B cell (primary cell): ENCODE results near the gene DGKA. TPM values are rescaled to one million over a fixed set of nuclear protein-coding genes. Genes with fewer than 3 reads are reported as not detected.

Source experiments
- ATAC-seq: fragments of 200-7000 bp; cut with Tn5 transposase; one replicate; pipeline ENCODE4 v1.10.0; 2021; ENCODE audit warnings: low read depth, mild to moderate bottlenecking, moderate number of reproducible peaks, moderate library complexity
- CTCF ChIA-PET: fragments of 350-600 bp; sonication (Branson Sonifier 250); formaldehyde crosslinking; loops from one replicate; lab custom pipeline; 2021; ENCODE audit warnings: antibody characterized with exemption, inconsistent platforms; lab: Charles Lee
- POLR2A ChIA-PET: fragments of 350-600 bp; sonication (Branson Sonifier 250); formaldehyde crosslinking; loops from one replicate; lab custom pipeline; 2021; ENCODE audit warnings: antibody characterized with exemption; lab: Charles Lee
- DNase-seq: peaks from one replicate; pipeline ENCODE4 v3.0.0; 2013
- H2AFZ ChIP-seq: 2 replicates; pipeline ENCODE4 v1.6.1; 2012; ENCODE audit warnings: mild to moderate bottlenecking, low read depth, low read length; ENCODE audit not compliant: insufficient read depth, poor library complexity, severe bottlenecking
- H3K27ac ChIP-seq, 2 donors: 1 replicate in 1 of 2; 2 replicates in 1 of 2; pipeline ENCODE4 v1.5.1; 2012 to 2013; ENCODE audit warnings: low read length in 2 of 2, mild to moderate bottlenecking in 2 of 2, moderate library complexity in 1 of 2
- H3K27me3 ChIP-seq, 4 experiments: fragments of 200-600 bp in 1 of 4; sonication (generic) in 1 of 4; replicated peaks in 1 of 4; 1 replicate in 2 of 4; 2 replicates in 2 of 4; pipeline versions ENCODE4 v1.6.1 to v1.7.0; 2013 to 2016; ENCODE audit warnings: low read length in 3 of 4, mild to moderate bottlenecking in 2 of 4, mixed read lengths in 1 of 4, moderate library complexity in 1 of 4; ENCODE audit not compliant: insufficient read depth in 4 of 4, control insufficient read depth in 3 of 4; ENCODE audit errors: control extremely low read depth in 1 of 4
- H3K36me3 ChIP-seq, 2 experiments: replicated peaks in 1 of 2; 1 replicate in 1 of 2; 2 replicates in 1 of 2; pipeline versions ENCODE4 v1.6.1 to v1.7.1; 2013; ENCODE audit warnings: low read length in 1 of 2; ENCODE audit not compliant: insufficient read depth in 2 of 2, control insufficient read depth in 1 of 2; ENCODE audit errors: control extremely low read depth in 1 of 2, extremely low read depth in 1 of 2
- H3K4me1 ChIP-seq, 2 donors: fragments of 200-600 bp in 1 of 2; sonication (generic) in 1 of 2; 1 replicate in 1 of 2; 2 replicates in 1 of 2; pipeline versions ENCODE4 v1.5.1 to v1.6.1; 2013 to 2017; ENCODE audit warnings: low read length in 2 of 2; ENCODE audit not compliant: control insufficient read depth in 2 of 2, insufficient read depth in 2 of 2
- H3K4me2 ChIP-seq: replicated peaks from 2 replicates; pipeline ENCODE3; 2012; ENCODE audit warnings: mild to moderate bottlenecking, low read depth, low read length; ENCODE audit not compliant: poor library complexity, severe bottlenecking
- H3K4me3 ChIP-seq, 5 experiments: fragments of 200-600 bp in 1 of 5; sonication (generic) in 1 of 5; 1 replicate in 3 of 5; 2 replicates in 2 of 5; pipeline versions ENCODE4 v1.5.1 to v1.7.0; 2011 to 2016; ENCODE audit warnings: low read length in 4 of 5, mild to moderate bottlenecking in 4 of 5, low read depth in 2 of 5, control low read depth in 1 of 5, moderate library complexity in 1 of 5; ENCODE audit not compliant: insufficient read depth in 1 of 5; ENCODE audit errors: control extremely low read depth in 1 of 5, extremely low read depth in 1 of 5
- H3K79me2 ChIP-seq: fragments of 200-600 bp; sonication (generic); one replicate; pipeline ENCODE4 v1.6.0; 2016; ENCODE audit warnings: low read length; ENCODE audit not compliant: control insufficient read depth, insufficient read depth
- H3K9ac ChIP-seq: fragments of 200-600 bp; sonication (generic); 2 replicates; pipeline ENCODE4 v1.6.1; 2017; ENCODE audit warnings: mild to moderate bottlenecking, low read length, moderate library complexity
- H3K9me3 ChIP-seq, 3 donors: one replicate each; pipeline versions ENCODE4 v1.6.1 to v1.7.1; 2013; ENCODE audit warnings: low read length in 2 of 3; ENCODE audit not compliant: control insufficient read depth in 2 of 3, insufficient read depth in 1 of 3; ENCODE audit errors: control extremely low read depth in 1 of 3
- H4K20me1 ChIP-seq: 2 replicates; pipeline ENCODE4 v1.6.0; 2012; ENCODE audit warnings: mild to moderate bottlenecking, low read length; ENCODE audit not compliant: insufficient read depth, control insufficient read depth, poor library complexity, severe bottlenecking
- H3K27ac Mint-ChIP-seq: one replicate; pipeline ENCODE4 v1.8.0; 2021; ENCODE audit warnings: mixed read lengths
- H3K27me3 Mint-ChIP-seq: one replicate; pipeline ENCODE4 v1.8.0; 2021; ENCODE audit warnings: mixed read lengths
- H3K4me1 Mint-ChIP-seq: one replicate; pipeline ENCODE4 v1.8.0; 2021; ENCODE audit warnings: mixed read lengths
- H3K4me3 Mint-ChIP-seq: one replicate; pipeline ENCODE4 v1.8.0; 2021; ENCODE audit warnings: mixed read lengths
- H3K9me3 Mint-ChIP-seq: one replicate; pipeline ENCODE4 v1.8.0; 2022; ENCODE audit warnings: mixed read lengths; ENCODE audit not compliant: insufficient read depth
- CTCF ChIP-seq: fragments of 200-600 bp; IDR thresholded peaks from one replicate; pipeline ENCODE4 v1.8.0; 2022; ENCODE audit warnings: antibody characterized with exemption, mild to moderate bottlenecking
- EZH2 ChIP-seq: IDR thresholded peaks from 2 replicates; pipeline ENCODE4 v1.6.1; 2012; ENCODE audit warnings: borderline replicate concordance, low read depth, mild to moderate bottlenecking, moderate library complexity, low read length; ENCODE audit not compliant: insufficient read depth, poor library complexity, severe bottlenecking
- WGBS: methylation state at CpG from one replicate; pipeline ENCODE4 v1.1.5; 2013; ENCODE audit warnings: missing lambda C conversion rate; ENCODE audit not compliant: insufficient coverage; 5-methylcytosine and 5-hydroxymethylcytosine counted together
- intact Hi-C: fragments of 100-400 bp; cut with micrococcal nuclease; formaldehyde crosslinking; loops from one replicate; pipeline ENCODE4 v1.10.0; 2022
- polyA plus RNA-seq: library from polyadenylated mRNA; depleted of rRNA; stranded (reverse); fragments of >200 nt; gene quantifications from 2 replicates; pipeline ENCODE4 v1.2.3, GENCODE V29; 2012
- total RNA-seq, 2 donors: library from RNA; stranded (reverse); fragments of 120-200 nt in 1 of 2; gene quantifications; 1 replicate in 1 of 2; 2 replicates in 1 of 2; pipeline versions ENCODE4 v1.2.3 to v1.2.4, GENCODE V29; 2013 to 2022

DGKA gene
- total and polyA plus RNA-seq, 2 donors (not counting 1 experiment from before 2014, with no cell fraction given), result 238 to 269 TPM

- H3K4me3 ChIP-seq, result no peak overlapping the region
- H3K9ac ChIP-seq, result no peak overlapping the region
- intact Hi-C loops, result no loop called here
- Mint-ChIP-seq H3K4me1 (peaks cover 54% of the 10 kb centered on the region), H3K4me3 (no peak overlapping the region), H3K27ac (peak overlapping the region; percentile 21), H3K27me3 (no peaks in the 10 kb centered on the region), H3K9me3 (no peaks in the 10 kb centered on the region)
- no peak overlapping the region for H2AFZ ChIP-seq
- H3K4me1 ChIP-seq, result peaks cover 31 to 40% of the 10 kb centered on the region in 2 donors
- H3K4me2 ChIP-seq, result no peak overlapping the region
- peaks cover 1 to 69% of the 10 kb centered on the region in 2 experiments for H3K36me3 ChIP-seq
- ATAC-seq (no peak), DNase-seq (no peak)
- WGBS, result 96% methylated on average over 22 of the region's 26 CpGs
- H3K27me3 ChIP-seq, result no peaks in the 10 kb centered on the region
- POLR2A ChIA-PET, result no interaction called here
- peaks cover 26% of the 10 kb centered on the region for H4K20me1 ChIP-seq
- H3K9me3 ChIP-seq, result no peaks in the 10 kb centered on the region
- no peak overlapping the region for H3K27ac ChIP-seq
- no peak for TF ChIP-seq EZH2
- no peak for TF ChIP-seq CTCF
- H3K79me2 ChIP-seq, result peaks cover 56% of the 10 kb centered on the region
- CTCF ChIA-PET, result interaction anchor here (1.0 to 8.7 kb wide), 3 partner anchors 10 to 196 kb away, joined by 3 to 112 read pairs (median 9); no protein-coding TSS in a partner anchor
These were observed 4.8 kb downstream of the DGKA start for GRCh38 chr12:55935738-55936151.

GRCh38 chr12:55937981-55938380, 7.0 kb downstream of the DGKA start:
- H3K4me3 Mint-ChIP-seq, result no peak overlapping the region
- no peak overlapping the region for H3K4me2 ChIP-seq

More at GRCh38 chr12:55937981-55938380, 7.0 kb downstream of the DGKA start:
- peaks cover 21 to 27% of the 10 kb centered on the region in 2 donors for H3K4me1 ChIP-seq
- ATAC-seq, result no peak
- no peak overlapping the region for H3K4me3 ChIP-seq
- Mint-ChIP-seq H3K27me3 (no peaks in the 10 kb centered on the region), H3K27ac (peak overlapping the region; percentile 13), H3K9me3 (no peaks in the 10 kb centered on the region), H3K4me1 (peaks cover 39% of the 10 kb centered on the region)
- no peak for DNase-seq
- no CpG with 5 or more reads among the region's 2 CpGs for WGBS
- peaks cover 49% of the 10 kb centered on the region for H3K79me2 ChIP-seq
- no peaks in the 10 kb centered on the region for H3K9me3 ChIP-seq
- H3K27me3 ChIP-seq, result no peaks in the 10 kb centered on the region
- peak overlapping the region in 1 of 2 donors; percentile 37 for H3K27ac ChIP-seq
- TF ChIP-seq EZH2 (no peak), CTCF (no peak)
- H3K9ac ChIP-seq, result no peak overlapping the region
- no peak overlapping the region for H2AFZ ChIP-seq
- intact Hi-C loops, result no loop called here
- H4K20me1 ChIP-seq, result peaks cover 31% of the 10 kb centered on the region
- ChIA-PET CTCF (interaction anchor here (1.0 to 8.7 kb wide), 6 partner anchors 9 to 198 kb away, joined by 3 to 155 read pairs (median 8); partner anchors contain the start of genes DGKA, ORMDL2, PYM1 and SARNP), POLR2A (no interaction called here)
- H3K36me3 ChIP-seq, result peaks cover 4 to 90% of the 10 kb centered on the region in 2 experiments
